GM21390 (cell line): ENCODE measurements around the gene PHTF2.

ENCODE experiments used
- ATAC-seq: cut with Tn5 transposase; IDR thresholded peaks from one replicate; pipeline ENCODE4 v1.9.1; 2021; ENCODE audit not compliant: unreplicated experiment

PHTF2 gene

DNA sequence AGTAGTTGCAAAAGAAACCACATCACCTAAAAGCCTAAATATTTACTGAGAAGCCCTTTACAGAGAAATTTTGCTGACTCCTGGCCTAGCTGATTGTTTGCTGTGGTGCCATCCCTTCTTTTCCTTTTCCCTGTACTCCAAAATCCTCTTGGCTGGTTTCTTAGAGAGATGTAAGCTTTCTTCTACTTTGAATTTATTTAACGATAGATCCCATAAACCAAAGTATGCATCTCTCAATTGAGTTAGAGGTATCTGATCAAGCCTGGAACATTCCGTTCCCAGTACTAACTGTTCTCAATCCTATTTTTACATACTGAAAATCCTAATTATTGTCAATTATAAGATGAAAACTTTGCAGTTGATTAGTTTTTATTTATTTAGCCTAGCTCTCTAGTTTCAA, 6.6 kb upstream of the PHTF2 start:
- no peak for ATAC-seq

DNA sequence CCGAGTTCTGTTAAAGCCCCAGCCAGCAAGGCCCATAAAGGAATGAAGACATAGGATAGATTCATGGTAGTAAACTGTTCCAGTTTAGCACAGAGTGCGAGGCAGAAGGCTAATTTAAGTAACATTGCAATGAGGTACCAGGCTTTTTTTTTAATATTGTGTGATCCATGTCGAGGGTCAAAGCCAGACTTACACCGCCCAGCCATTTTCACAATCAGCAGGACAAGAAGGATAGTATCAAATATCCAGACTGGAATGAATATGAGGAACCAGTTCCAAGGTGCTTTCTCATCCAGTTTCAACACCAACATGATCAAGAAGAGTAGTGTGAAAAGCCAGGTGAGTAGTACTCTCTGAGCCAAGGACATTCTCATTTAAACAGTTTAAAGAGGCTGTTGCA, 4.6 kb upstream of the PHTF2 start:
- no peak for ATAC-seq

DNA sequence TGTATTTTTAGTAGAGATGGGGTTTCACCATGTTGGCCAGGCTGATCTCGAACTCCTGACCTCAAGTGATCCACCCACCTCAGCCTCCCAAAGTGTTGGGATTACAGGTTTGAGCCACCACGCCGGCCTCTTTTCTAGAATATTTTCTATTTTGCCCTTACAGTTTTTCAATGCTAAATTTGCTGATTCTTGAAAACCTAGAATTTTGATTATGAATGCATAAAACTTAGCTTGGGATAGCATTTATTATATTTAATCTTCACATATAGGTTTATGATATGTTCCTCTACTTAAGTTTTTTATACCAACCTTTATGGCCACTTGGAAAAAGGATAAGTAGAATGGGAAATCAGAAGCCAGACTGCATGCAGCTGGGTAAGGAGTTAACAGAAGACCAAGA, 2.5 kb upstream of the PHTF2 start:
- no peak for ATAC-seq

DNA sequence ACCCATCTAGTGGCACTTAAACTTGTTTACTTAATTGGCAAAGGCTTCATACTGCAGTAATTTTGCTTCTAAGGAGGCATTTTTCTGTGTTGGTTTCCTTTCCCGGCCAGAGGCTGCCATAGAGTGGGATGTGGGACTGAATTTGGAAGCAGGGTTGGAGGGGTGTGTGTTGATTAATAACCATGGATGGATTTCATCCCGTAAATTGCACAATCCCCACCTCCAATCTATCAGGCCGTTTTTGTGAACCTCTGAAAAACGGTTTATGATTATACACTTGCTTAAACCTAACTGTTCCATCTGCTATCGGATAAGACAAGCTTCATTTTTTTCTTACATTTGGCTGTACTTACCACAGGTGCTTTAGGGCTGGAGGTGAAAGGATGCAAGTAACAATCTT, 1.6 kb upstream of the PHTF2 start:
- ATAC-seq, result no peak

DNA sequence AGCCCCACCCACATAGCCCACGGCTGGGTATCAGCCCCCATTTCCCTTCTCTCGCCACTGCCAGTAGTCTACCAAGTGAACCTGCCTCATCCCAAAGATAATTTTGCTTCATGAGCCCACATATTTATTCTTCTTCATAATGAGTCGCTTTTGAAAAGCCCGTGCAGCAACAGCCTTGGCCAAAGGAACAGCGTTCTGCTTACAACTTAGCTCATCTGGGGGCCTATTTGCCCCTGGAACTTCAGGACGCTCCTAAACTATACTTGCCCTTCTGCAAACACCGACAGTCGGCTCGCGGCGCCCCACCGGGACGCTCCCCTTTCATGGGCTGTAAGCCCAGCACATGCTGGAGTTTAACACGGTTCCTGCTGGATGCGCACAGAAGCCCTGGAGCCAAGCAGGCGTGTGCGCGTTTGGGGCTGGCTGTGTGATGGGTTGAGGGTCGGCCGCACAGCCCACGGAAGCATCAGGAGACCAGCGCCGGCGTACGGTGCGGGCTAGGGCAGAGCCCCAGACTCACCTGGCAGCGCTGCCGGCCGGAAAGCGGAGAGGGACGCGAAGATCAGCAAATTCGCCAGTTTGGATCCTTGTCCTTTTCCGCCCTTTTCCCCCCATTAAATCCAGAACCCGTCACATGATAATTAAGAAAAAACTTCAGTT, 709 bp upstream of the PHTF2 start:
- peak; percentile 30 for ATAC-seq

DNA sequence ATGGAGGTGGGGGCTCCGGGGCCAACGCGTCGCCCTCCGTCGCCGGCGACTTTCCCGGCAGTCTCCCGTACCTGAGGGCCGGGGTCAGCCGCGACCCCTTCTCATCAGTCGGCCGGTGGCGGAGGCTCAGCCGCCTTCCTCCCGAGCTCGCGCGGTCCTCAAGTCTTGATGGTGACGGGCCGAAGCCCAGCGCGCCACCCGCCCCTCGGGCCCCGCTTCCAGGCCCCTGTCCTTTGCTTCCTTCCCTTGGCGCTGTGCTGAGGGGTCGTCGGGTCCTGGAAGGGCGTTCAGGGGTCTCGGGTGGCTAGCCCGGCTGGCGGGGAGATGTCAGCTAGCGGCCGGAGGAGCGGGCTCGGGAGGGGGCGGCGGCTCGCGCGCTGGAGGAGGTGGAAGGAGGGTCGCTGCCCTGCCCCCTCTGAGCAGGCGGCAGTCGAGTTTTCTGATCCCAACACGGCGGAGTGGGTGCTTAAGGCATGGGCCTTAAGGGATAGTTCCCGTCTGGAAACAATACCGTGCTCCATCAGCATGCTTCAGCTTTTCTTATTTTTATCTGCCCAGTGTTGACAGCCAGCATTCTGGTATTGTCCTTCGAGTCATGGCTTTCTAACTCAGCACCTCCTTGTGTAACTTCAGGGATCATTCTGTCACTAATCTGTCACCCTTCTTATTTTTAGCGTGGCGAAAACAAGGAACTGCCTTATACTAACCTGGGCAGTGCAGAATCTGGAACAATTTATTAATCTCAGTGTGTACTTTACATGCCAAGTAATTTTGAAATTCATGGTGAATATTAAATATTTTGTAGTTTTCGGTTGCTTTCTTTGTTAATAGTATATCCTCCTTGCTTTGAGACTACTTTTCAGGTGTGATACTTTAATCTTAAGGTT, 748 bp downstream of the PHTF2 start:
- peak; percentile 0 for ATAC-seq

DNA sequence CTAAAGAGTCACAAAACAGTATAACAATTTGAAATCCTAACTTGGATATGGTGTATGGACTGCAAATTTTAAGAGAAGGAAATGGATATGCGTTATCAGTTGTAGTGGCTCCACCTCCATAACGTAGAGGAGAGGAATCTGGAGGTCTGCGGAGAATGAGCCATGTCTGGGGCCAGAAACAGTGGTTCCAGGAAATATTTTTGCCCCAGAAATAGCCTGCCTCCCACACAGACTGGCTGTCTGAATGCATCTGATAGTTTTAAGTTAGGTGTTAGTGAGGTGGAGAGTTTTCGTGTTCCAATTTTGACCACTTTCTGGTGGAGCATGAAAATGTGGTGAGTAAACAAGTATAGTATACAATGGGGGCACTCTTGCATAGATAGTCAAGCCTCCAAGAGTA, 1.6 kb downstream of the PHTF2 start:
- no peak for ATAC-seq

DNA sequence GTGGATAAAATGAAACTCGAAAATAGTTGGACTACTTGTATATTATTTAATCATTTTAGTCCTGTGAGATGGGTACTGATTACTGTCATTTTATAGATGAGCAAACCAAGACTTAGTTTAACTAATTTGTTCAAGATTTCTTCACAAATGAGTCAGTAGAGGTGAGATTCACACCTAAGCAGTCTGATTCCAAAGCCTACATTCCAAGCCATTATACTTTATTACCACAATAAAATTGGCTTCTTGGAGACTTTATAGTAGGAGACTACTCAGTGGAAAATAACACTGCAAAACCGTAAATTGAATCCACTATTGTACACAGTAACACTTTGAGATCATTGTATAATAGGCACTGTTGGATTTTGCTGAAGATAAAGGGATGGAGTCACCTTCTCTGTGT, 2.2 kb downstream of the PHTF2 start:
- ATAC-seq, result no peak

DNA sequence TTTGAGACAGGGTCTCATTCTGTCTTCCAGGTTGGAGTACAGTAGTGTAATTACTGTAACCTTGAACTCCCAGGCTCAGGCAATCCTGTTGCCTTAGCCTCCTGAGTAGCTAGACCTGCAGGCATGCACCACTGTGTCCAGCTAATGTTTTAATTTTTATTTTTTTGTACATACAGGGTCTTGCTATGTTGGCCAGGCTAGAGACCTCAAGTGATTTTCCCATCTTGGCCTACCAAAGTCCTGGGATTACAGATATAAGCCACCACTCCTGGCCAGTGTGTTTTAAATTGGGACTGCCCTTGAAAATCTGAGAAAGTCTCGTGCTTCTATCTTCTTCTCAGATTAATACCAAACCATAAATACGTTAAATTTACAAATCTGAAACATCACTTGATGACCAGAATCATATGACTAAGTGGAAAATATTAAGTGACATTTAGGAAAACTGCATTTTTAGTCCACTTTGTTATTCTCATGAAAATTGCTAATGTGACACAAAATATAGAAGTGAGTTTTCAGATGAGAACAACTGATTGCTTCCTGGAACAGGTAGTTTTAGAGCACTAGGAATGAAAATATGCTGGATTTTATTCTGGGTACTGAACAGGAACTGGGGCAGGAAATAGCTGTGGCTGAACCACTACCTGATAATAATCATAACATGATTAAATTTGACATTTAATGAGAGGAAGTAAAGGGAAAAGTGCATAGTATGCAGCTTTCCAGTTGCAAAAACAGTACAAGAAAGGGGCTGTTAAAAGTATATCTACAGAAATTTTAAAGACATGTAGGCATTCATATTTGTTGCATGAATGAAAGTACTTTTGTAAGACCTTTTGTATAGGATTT, 4.2 kb downstream of the PHTF2 start:
- ATAC-seq, result no peak

DNA sequence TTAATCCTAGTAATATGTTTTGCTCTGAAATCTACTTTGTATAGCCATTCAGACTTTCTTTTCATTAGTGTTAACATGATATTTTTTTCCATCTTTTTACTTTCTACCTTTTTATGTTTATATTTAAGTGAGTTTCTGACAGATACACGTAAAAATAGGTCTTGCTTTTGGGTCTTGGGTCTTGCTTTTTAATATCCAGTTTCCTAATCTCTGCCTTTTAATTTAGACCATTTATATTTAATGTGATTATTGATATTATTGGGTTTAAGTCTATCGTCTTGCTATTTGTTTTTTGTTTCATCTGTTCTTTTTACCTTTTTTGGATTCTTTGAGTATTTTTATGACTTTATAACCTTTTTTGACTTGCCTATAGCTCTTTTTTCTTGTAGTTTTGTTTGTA, 7.9 kb downstream of the PHTF2 start:
- no peak for ATAC-seq

DNA sequence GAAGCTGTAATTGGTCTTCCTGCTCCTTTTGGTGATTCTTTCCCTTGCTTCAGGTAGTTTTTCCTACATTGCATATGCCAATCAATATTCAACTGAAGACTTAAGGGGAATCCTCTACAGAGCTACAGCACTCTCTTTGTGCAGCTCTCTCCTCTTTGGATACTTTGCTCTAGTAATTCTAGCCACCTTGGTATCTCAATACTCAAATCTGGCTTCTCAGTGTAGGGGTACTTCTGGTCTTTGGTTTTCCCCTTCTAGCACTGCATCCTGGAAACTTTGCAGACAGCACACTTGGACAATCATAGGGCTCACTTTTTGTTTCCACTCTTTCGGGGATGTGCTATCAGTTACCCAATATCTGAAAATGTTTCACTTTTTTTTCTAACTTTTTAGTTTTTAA, 9.9 kb downstream of the PHTF2 start:
- ATAC-seq, result no peak

DNA sequence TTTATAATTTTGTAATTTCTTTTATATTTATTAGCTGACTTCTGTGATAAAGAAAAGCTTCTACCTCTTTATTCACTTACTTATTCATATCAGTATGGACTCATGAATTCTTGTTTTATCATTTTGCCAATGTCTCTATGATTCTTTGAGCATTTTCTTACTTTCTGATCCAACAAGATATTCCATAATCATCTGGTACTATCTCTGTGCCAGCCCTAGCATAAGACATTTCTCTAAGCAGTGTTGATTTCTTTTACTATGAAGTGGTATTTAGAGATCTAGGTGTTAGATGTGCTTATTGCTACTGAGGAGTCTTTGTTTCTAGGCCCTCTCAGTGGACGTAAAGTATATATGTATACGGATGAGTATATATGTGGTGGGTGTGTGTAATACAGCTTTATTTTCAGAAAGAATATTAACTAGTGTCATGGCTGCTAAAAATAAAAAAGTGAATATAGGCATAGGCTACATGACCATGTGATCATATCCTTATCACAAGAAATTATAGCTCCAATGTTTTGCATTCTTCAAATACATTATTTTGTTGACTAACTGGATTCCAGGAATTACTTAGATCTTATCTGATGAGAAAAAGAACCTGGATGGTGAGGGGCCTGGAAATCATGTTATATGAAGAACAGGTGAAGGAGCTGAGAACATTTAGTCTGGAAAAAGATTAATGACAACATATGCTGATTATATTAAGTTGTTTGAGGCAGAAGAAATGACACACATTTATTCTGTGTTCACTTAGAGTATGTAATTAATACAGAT, 13.1 kb downstream of the PHTF2 start:
- ATAC-seq, result no peak

DNA sequence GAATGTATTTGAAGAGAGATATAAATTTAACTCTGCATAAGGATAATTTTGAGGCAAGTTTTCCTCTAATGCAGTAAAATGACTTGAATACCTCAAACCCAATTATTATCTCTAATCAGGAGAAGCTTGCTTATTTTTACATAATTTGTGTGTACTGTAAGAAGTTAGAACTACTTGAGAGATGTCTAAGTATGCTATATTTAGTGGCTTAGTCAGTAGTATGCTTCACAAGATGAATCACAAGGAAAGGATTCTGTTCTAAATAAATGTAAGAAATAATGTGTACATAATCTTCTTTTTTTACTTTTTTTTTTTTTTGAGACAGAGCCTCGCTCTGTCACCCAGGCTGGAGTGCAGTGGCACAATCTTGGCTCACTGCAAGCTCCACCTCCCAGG, 13.7 kb downstream of the PHTF2 start:
- no peak for ATAC-seq

DNA sequence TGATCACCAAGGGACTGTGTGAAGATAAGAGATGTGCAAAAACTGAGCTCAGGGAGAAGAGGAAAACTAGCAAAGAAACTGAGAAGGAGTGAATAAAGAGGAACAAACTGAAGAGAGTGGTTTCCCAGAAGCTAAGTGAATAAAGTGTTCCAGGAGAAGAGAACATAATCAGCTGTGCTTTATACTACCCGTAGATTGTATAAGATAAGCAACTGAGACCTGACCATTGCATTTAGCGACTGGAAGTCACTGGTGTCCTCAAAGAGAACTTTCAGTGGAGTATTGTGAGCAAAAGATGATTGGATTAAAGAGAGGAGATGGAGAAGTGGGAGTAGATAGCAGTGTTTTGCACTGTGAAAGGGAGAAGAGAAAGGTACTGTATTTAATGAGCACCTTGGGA, 14.6 kb downstream of the PHTF2 start:
- ATAC-seq, result no peak

DNA sequence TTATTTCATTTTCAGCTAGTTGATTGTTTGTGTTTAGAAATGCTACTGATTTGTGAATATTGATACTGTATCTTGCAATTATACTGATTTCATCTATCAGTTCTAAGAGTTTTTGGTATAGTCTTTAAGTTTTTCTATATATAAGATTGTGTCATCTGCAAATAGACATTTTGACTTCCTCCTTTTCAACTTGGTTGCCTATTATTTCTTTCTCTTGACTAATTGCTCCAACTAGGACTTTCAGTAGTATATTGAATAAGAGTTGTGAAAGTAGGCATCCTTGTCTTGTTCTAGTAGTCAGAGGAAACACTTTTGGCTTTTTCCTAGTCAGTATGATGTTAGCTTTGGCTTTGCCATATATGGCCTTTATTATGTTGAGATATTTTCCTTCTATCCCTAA, 20.4 kb downstream of the PHTF2 start:
- no peak for ATAC-seq

DNA sequence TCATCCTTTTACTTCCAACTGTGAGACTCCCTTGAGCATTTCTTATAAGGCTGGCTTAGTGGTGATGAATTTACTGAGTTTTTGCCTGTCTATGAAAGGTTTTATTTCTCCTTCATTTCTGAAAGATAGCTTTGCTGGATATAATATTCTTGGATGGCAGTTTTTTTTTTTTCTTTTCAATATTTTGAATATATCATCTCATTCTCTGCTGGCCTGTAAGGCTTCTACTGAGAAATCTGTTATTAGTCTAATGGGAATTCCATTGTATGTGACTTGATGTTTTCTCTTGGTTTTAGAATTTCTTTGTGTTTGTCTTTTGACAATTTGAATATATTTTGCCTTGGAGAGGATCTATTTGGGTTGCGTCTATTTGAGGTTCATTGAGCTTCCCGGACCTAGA, 22.4 kb downstream of the PHTF2 start:
- no peak for ATAC-seq

DNA sequence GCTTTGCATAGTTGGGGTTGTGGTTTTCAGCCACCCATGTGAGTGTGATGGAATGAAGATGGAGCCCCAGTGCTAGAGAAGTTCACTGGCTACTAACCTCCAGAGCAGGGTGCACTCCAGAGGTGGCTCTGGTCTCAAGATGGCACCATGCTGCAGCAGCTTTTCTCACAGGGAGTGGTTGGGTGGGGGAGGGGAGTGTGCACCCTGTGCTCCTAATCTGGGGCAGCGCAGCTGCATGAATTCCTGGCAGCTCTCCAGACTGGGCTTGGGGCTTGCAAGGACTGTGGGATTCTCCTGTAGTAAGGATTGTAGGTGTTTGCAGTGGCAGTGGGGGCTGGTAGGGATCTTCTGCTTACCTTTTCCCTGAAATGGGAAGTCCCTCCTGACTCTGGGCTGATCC, 23.7 kb downstream of the PHTF2 start:
- ATAC-seq, result no peak

DNA sequence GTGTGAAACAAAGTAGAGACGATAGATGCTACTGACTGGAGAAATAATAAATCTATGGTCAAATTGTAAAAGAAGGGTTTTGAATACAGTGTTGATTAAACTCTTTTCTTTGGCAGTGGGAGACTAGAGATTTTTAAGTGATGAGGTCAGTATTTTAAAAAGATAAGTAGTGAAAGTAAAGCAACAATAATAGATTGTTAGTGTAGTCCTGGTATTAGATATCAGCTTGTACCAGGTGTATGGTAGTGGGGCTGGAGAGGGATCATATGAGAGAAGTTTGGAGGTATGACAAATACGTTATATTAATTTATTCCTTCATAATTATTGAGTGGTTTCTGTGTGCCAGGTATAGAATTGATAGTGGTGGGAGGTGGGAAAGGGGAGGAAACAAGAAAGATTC, 25.2 kb downstream of the PHTF2 start:
- peak; percentile 18 for ATAC-seq

DNA sequence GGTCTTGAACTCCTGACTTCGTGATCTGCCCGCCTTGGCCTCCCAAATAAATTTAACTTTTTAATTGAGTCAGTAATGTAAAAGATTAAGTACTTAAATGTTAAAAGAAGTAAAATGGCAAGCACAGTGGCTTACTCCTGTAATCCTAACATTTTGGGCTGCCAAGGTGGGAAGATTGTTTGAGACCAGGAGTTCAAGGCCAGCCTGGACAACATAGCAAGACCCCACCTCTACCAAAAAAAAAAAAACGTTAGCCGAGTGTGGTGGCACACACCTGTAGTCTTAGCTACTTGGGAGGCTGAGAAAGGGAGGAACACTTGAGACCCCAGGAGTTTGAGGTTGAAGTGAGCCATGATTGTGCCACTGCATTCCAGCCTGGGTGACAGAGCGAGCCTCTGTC, 26.1 kb downstream of the PHTF2 start:
- ATAC-seq, result no peak

DNA sequence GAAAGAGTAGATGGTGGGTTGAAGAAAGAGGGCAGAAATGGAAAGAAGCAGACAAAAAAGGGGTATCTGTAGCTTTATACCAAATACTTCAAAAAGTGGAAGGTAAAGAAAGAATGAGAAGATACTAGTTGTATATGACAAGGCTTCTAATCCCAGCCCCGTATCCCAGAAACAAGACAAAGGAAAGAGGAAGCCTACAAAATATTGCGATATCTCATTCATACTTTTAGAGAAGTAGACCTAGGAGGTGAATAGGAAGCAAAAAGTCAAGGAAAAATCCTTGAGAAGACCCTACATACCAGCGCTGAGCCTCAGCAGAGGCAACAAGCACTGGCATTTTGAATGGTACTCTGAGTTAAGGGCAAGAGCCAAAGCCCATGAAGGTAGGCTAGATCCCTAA, 26.6 kb downstream of the PHTF2 start:
- no peak for ATAC-seq

DNA sequence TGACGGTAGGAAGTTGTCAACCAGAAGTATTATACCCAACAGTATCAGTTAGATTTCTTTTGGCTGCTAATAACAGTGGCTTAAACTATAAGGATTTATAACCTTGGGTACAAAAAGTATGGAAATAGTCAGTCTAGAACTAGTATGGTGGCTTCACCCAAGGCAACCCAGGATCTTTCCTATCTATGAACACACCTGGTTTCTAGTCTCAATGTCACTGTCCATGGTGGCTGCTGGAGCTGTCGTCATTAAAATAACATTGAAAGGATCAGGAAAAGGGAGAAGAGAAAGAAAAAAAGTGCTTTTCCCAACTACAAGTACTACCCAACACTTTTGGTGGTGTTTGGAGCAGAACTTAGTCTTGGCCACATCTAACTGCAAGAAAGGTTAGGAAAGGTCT, 27.7 kb downstream of the PHTF2 start:
- ATAC-seq, result no peak
